Measurements from ENCODE around the gene SPATA6L. TPM values are rescaled to one million over a fixed set of nuclear protein-coding genes. Genes with fewer than 3 reads are reported as not detected.

Gene SPATA6L
- total and polyA plus RNA-seq, 2 experiments from 2014 or later = 0.65 to 0.69 TPM

GRCh38 chr9:4590430-4591122 lies 75.7 kb downstream of the SPATA6L start:
- DNase-seq = peak; percentile 16
- 88 to 90% methylated on average over 8 of the region's 8 CpGs for WGBS, 2 experiments (ENCODE audit: low coverage in 1 of 2, low lambda C conversion rate in 2 of 2, missing lambda C conversion rate in 2 of 2)
- no peak overlapping the region for H3K4me2 ChIP-seq (ENCODE audit: unreplicated experiment)
- no peaks in the 10 kb centered on the region for H3K27me3 ChIP-seq (replicated peaks; ENCODE audit: insufficient read depth)
- no peak overlapping the region for H3K4me3 ChIP-seq
- no peaks in the 10 kb centered on the region for H4K20me1 ChIP-seq (ENCODE audit: insufficient read depth)
- no peak overlapping the region for H2AFZ ChIP-seq
- H3K79me2 ChIP-seq (ENCODE audit: insufficient read depth) = no peaks in the 10 kb centered on the region
- H3K9me3 ChIP-seq (ENCODE audit: low read depth) = no peaks in the 10 kb centered on the region
- no peaks in the 10 kb centered on the region for H3K9me2 ChIP-seq (ENCODE audit: insufficient read depth)
- H3K36me3 ChIP-seq (ENCODE audit: low read depth) = 0 out of 2 replicates have a peak, but pooled peaks cover 8% of the 10 kb centered on the region
- H3K9ac ChIP-seq = no peak overlapping the region
- no peak for TF ChIP-seq EZH2 (IDR thresholded peaks at IDR 0.05; ENCODE audit: insufficient read depth, poor library complexity, severe bottlenecking)
- TF ChIP-seq EZH2phosphoT487 (IDR thresholded peaks at IDR 0.05; ENCODE audit: insufficient read depth, low read depth) = no peak
- H3F3A ChIP-seq (ENCODE audit: insufficient read depth) = no peaks in the 10 kb centered on the region
- in situ Hi-C loops (cut with MboI) = no loop called here
- peaks cover 9% of the 10 kb centered on the region; the same call in 1 of the 2 replicates for H3K4me1 ChIP-seq (ENCODE audit: insufficient read depth)
- no peak overlapping the region for H3K27ac ChIP-seq

- no peaks in the 10 kb centered on the region for H3K79me2 ChIP-seq (ENCODE audit: insufficient read depth)
- H3K4me1 ChIP-seq (ENCODE audit: insufficient read depth) = peaks cover 9% of the 10 kb centered on the region; the same call in 1 of the 2 replicates
- no peak overlapping the region for H3K27ac ChIP-seq
- no peak overlapping the region for H3K9ac ChIP-seq
- TF ChIP-seq EZH2 (IDR thresholded peaks at IDR 0.05; ENCODE audit: insufficient read depth, poor library complexity, severe bottlenecking) (no peak), EZH2phosphoT487 (IDR thresholded peaks at IDR 0.05; ENCODE audit: insufficient read depth, low read depth) (no peak)
- H3K36me3 ChIP-seq (ENCODE audit: low read depth) = peaks cover 16% of the 10 kb centered on the region
- 84 to 87% methylated on average over 2 of the region's 2 CpGs for WGBS, 2 experiments (ENCODE audit: low coverage in 1 of 2, low lambda C conversion rate in 2 of 2, missing lambda C conversion rate in 2 of 2)
- no peak overlapping the region for H3K4me3 ChIP-seq
- H3F3A ChIP-seq (ENCODE audit: insufficient read depth) = no peaks in the 10 kb centered on the region
- H3K9me2 ChIP-seq (ENCODE audit: insufficient read depth) = no peaks in the 10 kb centered on the region
- H3K9me3 ChIP-seq (ENCODE audit: low read depth) = no peaks in the 10 kb centered on the region
- no peaks in the 10 kb centered on the region for H3K27me3 ChIP-seq (replicated peaks; ENCODE audit: insufficient read depth)
- H2AFZ ChIP-seq = no peak overlapping the region
- in situ Hi-C loops (cut with MboI) = no loop called here
- no peak for DNase-seq
- no peak overlapping the region for H3K4me2 ChIP-seq (ENCODE audit: unreplicated experiment)
- H4K20me1 ChIP-seq (ENCODE audit: insufficient read depth) = no peaks in the 10 kb centered on the region
Observed at GRCh38 chr9:4588721-4589120, 77.6 kb downstream of the SPATA6L start.

- TF ChIP-seq EZH2 (IDR thresholded peaks at IDR 0.05; ENCODE audit: insufficient read depth, poor library complexity, severe bottlenecking) (no peak), EZH2phosphoT487 (IDR thresholded peaks at IDR 0.05; ENCODE audit: insufficient read depth, low read depth) (no peak)
- H3K4me3 ChIP-seq = no peak overlapping the region
Observed at GRCh38 chr9:4585135-4585534, 81.1 kb downstream of the SPATA6L start.

GRCh38 chr9:4584636-4585035 lies 81.6 kb downstream of the SPATA6L start:
- Histone ChIP-seq H3K9ac (no peak overlapping the region), H3K27ac (no peak overlapping the region), H3K4me1 (ENCODE audit: insufficient read depth) (no peaks in the 10 kb centered on the region), H4K20me1 (ENCODE audit: insufficient read depth) (no peaks in the 10 kb centered on the region), H3K4me3 (no peak overlapping the region), H3K36me3 (ENCODE audit: low read depth) (peaks cover 29% of the 10 kb centered on the region), H3F3A (ENCODE audit: insufficient read depth) (no peaks in the 10 kb centered on the region), H2AFZ (no peak overlapping the region), H3K9me3 (ENCODE audit: low read depth) (no peaks in the 10 kb centered on the region), H3K27me3 (replicated peaks; ENCODE audit: insufficient read depth) (no peaks in the 10 kb centered on the region), H3K4me2 (ENCODE audit: unreplicated experiment) (no peak overlapping the region), H3K79me2 (ENCODE audit: insufficient read depth) (no peaks in the 10 kb centered on the region), H3K9me2 (ENCODE audit: insufficient read depth) (no peaks in the 10 kb centered on the region)
- TF ChIP-seq EZH2 (IDR thresholded peaks at IDR 0.05; ENCODE audit: insufficient read depth, poor library complexity, severe bottlenecking) (no peak), EZH2phosphoT487 (IDR thresholded peaks at IDR 0.05; ENCODE audit: insufficient read depth, low read depth) (no peak)
- DNase-seq = no peak
- 81 to 100% methylated on average over 1 of the region's 1 CpG for WGBS, 2 experiments (ENCODE audit: low coverage in 1 of 2, low lambda C conversion rate in 2 of 2, missing lambda C conversion rate in 2 of 2)
- in situ Hi-C loops (cut with MboI) = no loop called here

More at GRCh38 chr9:4585135-4585534, 81.1 kb downstream of the SPATA6L start:
- Histone ChIP-seq H3K9me2 (ENCODE audit: insufficient read depth) (no peaks in the 10 kb centered on the region), H3K9ac (no peak overlapping the region), H3K4me1 (ENCODE audit: insufficient read depth) (no peaks in the 10 kb centered on the region), H3K27ac (no peak overlapping the region), H4K20me1 (ENCODE audit: insufficient read depth) (no peaks in the 10 kb centered on the region), H3K4me2 (ENCODE audit: unreplicated experiment) (no peak overlapping the region), H3K9me3 (ENCODE audit: low read depth) (no peaks in the 10 kb centered on the region), H3K79me2 (ENCODE audit: insufficient read depth) (no peaks in the 10 kb centered on the region), H3K27me3 (replicated peaks; ENCODE audit: insufficient read depth) (no peaks in the 10 kb centered on the region), H3F3A (ENCODE audit: insufficient read depth) (no peaks in the 10 kb centered on the region), H3K36me3 (ENCODE audit: low read depth) (peaks cover 29% of the 10 kb centered on the region), H2AFZ (no peak overlapping the region)
- in situ Hi-C loops (cut with MboI) = no loop called here
- DNase-seq = peak; percentile 12
- WGBS, 2 experiments (ENCODE audit: low coverage in 1 of 2, low lambda C conversion rate in 2 of 2, missing lambda C conversion rate in 2 of 2) = 81 to 87% methylated on average over 5 of the region's 5 CpGs
